ENCODE measurements around the gene NARS2.

GRCh38 chr11:78472905-78473304 lies 101.8 kb downstream of the NARS2 start:
- TF ChIP-seq YY1 (IDR thresholded peaks at IDR 0.05; ENCODE audit: insufficient read depth, insufficient read length), result no peak
- no peak for TF ChIP-seq SUZ12 (IDR thresholded peaks at IDR 0.05; ENCODE audit: extremely low read depth, insufficient read depth, insufficient read length)

All from NT2/D1 (cell line).